Activated CD4-positive, alpha-beta T cell treated with anti-CD3 and anti-CD28 coated beads for 24 hours (primary cell): ENCODE results near the gene TGFBR2.

Experiments
- DNase-seq, 2 donors: peaks; one replicate each; pipeline ENCODE4 v3.0.0-alpha.2; 2020; ENCODE audit warnings: low read depth in 2 of 2

Gene TGFBR2

DNA sequence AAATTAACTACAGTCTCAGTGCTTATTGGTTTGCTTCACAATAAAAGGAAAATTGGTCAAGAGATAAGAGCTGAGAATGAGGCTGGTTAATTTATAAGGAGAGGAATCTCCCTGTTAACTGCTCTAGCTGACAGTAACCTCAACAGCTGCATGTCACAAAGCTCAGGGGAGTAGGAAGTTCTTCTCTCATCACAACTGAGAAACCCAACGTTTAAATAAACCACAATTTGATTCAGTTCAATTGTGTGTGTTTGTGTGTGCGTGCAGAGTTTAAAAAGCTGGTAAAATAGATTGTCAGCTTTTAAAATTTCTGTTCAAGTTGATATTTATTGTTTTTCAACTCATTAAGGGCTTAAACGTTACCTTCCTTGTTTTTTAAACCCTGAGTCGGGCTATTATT lies 3.5 kb upstream of the TGFBR2 start:
- DNase-seq, result no peak

DNA sequence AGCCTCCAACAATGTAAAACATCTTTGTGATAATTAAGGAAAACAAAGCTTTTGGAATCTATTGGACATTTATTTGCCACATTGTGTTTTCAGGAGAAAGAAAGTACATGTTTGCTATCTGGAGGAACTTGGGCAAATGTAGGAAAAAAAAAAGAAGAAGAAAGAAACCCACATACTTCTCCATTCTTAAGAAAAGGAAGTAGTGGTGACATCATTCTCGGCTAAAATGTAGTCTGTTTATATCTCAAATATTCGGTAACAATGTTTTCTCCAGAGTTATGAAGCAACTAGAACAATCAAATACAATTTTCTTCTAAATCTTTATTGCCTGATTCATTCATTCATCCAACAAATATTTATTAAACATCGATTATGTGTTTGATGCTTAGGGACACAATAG lies 2.3 kb upstream of the TGFBR2 start:
- DNase-seq, result no peak

DNA sequence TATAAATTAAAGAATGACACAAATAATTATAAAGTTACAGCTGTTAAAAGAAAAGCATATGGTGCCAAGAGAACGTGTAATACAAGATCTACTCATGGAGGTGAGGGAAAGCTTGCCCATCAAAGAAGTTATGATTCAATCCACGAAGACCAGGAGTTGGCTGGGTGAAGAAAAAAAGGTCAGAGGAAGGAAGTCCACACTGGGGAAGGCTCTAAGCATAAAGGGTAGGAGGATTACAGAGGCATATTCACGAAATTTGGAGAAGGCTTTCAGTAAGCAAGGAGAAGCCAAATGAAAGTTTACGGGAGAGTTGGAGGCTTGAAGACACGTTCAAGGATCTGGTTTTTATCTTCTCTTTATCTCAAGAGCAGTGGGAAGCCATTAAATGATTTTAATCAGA lies 1.8 kb upstream of the TGFBR2 start:
- DNase-seq, result no peak

DNA sequence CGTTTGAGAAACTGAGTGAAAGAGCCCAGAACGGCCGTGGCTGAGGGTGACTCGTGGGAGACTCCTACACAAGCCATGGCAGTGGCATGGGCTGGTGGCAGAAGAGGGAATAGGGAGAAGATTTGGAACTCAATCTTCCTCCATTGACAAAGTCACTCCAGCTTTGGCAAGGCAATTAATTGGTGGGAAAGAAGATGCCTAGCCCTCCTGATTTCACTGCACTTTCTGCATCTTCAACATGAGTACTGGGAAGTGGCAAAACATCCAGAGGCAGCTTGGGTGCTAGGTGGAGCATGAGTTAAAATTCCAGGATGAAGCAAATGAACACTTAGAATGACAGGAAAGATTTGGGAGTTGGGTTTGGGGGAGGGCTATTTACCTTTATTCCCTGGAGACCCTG lies 1.4 kb upstream of the TGFBR2 start:
- DNase-seq, result no peak

DNA sequence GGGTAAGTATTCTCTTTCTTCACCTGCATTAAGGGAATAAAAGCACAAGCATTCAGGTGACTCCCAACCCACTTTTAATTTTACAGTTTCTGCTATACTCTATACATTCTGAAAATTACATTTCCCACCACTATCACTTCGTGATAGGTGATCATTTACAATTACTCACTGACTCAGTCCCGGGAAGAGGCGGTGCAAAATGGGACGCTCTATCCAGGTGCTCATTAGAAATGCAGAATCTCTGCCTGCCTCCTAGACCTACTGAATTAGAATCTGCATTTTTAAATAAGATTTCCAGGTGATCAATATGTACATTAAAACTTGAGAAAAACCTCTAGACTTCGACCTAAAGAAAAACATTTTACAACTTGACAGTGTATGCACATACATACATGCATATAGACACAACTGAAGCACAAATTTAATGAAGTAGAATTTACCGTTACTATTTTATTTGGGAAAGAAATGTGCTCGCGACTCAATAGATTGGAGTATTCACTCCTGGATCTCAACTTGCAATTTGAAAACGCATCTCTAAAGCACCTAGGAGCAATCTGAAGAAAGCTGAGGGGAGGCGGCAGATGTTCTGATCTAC lies 598 bp upstream of the TGFBR2 start:
- no peak for DNase-seq

DNA sequence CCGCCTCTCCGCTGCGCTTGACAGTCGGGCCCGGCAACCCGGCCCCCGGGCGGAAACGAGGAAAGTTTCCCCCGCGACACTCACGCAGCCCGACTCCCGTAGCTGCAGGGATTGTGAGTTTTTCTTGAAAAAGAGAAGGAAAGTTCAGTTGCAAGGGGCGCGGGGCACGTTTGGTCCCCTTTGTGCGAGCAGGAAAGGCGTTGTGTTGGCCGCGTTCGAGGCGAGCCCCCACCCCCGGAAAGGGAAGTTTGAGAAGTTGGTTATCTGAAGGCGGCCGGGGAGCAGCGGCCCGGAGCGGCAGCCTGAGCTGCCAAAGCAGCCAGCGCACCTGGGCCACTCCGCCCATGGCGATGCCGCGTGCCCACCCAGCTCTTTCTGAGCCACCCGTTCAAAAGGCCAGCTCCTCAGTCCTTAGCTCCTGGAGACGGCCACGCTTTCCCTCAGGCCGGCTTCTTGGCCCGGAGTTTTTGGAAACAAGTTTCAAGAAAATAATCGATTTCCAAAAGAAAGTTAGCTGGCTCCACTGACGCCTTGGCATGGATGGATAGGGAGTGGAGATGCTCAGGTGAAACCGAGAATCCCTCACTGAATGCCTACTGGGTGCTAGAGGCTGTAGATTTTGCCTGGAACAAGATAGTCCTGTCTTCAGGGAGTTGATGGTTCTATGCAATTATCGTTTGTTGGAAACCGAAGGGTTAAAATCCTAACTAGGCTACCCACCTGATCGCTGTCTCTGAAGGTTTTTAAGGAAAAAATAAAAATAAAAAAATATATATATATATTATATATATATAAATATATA lies 832 bp downstream of the TGFBR2 start:
- DNase-seq, result peak; percentile 40 to 53

DNA sequence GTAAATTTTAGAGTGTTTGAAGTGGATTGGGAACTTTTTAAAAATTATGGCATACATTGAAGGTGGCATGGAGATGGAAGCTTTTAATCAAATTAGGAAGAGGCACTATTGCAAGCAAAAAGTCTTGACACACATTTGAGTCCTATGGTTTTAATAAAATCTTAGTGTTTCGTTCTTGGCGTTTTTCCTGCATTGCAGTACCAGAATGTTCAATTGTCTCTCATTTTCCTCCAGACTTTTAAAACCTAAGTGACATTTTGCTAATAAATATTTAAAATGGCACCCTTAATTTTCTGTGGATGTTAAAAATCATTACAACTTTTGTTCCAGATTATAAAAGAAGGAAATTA lies 2.2 kb downstream of the TGFBR2 start:
- no peak for DNase-seq

DNA sequence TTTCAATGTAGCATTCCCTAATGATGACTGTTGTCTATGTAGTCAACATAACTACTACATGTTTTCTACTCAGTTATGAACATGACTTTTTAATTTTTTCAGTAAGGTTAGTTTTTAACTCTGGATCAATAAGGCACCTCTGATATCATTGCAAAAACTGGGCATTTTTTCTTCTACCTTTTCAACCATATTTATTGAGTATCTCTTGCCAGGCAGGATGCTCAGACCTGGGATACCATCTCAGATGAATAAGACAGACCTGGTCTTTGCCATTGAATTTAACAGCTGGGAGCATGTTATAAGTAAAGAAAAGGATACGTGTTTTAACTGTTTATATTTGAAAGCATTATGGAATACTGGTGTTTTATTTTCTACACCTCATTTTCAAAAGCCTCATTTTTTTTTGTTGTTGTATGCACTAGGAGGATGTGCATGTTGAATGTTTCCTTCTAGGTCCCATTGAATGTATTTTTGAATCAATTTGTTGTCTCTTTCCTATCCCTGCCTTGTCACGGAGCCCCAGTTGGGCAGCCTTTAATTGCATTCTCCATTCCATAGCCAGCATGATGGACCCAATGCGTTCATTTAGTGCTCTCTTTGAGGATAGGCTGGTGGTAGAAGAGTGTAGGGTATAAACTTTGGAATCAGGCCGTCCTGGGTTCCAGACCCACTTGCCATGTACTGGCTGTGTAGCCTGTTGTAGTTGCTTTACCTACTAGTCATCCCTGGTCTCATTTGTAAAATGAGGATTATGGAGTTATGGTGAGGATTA lies 3.7 kb downstream of the TGFBR2 start:
- no peak for DNase-seq

DNA sequence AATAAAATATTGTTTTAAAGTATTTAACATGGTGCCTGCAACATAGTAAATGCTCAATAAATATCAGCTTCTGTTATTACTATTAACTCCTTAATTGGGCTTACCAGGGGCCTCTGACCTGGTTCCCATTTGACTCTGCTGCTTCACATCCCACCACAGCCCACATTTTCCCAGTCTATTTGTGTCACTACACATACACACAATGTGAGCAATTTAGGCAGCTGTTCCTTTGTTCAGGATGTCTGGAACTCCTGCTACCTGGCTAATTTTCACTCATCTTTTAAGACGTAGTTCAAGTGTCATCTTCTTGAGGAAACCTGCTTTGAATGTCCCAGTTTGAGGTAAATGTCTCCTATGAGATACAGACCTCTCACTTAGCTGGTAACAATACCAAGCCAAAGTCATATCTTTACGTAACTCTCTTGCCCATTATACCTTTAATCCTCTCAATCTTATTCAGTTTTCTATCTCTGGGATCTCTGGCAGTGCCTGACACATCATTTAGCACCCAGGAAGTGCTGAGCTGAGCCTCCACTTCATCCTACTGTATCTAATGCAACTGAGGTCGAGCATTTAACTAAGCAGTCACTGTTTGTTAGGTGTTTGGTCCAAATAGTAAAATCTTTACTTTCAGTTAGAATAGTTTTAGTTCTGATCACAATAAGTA lies 4.4 kb downstream of the TGFBR2 start:
- DNase-seq, result no peak

DNA sequence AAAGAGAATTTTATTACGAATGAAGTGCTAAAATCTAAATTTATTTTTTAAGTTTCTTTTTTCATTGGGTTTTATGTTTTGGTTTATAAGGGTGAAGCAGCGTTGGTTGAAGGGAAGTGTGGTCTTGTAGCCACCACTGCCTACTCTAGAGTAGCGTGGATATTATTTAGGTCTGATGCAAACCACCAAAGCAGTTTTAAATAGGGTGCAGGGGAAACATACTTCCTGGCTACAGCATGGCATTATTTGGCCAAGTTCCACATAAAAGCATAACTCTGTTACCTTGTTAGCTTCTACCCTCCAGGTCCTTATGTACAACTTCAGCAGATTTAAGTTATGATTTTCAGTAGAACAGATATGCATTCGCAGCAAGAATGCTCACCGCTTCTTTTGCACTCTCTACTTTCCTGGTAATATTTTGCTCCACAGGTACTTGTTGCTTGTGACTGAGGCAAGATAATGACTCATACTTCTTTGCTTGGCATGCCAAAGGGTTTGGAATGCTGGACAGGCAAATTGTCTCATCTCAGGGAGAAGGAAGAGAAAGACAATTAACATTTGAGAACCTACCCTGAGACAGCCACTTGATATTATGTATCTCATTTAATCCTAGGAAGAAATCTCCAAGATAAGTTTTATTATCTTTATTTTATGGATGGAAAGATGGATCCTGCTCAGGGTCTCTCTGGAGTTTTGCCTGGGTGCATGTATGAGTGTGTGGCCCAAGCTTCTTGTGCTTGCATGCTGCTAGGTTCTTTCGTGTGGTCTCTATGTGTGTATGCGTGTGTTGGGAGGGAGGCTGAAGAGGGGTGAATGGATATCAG lies 5.4 kb downstream of the TGFBR2 start:
- DNase-seq, result no peak

DNA sequence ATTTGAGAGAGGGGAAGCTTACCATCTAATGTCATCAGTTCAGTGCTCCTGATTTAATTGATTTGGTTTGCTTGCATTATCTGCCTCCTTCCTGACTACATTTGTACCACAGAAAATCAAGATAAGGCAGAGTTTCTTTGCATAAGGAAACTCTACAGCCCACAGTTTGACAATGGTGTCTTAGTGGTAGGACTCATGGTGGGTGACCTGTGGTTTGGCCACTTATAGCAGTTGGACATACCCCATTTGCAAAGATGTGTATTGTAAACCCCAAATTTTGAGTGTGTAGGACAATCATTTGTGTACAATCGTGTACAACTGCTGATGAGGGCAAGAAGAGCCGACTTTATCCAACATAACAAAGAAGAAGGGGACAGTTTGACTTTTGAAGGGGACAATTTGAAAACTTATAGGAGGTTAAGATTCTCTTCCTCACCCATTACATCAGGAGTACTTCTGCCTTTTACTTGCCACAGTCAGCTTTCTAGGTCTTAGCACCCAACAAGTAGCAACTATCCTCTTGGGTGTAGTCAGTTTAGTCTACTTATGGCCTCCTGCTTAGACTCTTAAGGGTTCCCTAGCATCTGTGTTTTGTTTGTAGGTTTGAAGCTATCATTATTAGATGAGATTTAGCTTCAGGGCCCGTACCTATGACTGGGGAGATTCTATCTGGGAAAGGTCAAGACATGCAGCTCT lies 6.2 kb downstream of the TGFBR2 start:
- no peak for DNase-seq

DNA sequence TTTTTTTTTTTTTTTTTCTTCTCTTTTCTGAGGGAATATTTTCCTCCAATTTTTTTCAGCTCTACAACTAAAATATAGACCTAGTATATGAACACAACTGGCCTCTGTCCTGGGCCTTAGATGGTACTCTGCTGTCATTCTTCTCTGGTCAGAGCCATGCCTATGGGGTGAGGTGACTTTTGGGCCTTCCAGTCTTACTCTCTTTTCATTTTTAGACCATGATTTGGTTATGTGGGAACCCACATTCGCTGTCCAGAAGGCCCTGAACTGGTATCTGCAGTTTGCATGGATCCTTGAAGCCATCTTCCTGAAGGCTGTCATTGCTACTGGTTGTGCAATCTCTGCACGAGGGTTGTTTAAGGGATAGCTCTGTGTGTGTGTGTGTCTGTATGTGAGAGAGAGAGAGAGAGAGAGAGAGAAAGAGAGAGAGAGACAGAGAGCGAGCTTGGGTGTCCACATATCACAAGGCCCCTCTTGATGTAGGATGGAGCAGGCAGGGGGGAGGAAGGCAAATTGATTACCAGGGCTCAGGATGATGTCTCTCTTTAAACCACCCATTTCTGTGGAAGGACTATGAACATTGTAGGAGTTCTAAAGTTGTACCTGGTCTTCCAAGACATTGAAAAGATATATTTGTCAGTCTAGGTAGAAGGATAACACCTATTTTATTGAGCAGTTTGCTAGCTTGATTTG lies 6.9 kb downstream of the TGFBR2 start:
- no peak for DNase-seq

DNA sequence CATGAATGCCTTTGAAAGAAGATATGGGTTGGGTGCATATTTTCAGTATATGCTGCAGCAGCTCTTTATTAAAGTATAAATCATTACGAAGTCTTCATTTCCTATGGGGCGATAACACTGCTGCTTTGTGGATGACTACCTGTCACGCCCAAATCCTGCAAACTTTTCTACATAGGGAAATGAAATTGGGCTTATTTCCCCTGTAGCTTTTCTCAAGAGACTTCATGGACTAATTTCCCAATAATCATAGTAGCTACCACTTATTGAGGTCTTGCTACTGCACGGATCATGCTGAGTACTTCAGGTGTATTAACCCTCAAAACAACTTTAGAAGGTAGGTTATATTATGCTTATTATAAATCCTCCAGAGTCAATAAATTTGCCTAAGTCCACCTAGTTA lies 8.0 kb downstream of the TGFBR2 start:
- no peak for DNase-seq

DNA sequence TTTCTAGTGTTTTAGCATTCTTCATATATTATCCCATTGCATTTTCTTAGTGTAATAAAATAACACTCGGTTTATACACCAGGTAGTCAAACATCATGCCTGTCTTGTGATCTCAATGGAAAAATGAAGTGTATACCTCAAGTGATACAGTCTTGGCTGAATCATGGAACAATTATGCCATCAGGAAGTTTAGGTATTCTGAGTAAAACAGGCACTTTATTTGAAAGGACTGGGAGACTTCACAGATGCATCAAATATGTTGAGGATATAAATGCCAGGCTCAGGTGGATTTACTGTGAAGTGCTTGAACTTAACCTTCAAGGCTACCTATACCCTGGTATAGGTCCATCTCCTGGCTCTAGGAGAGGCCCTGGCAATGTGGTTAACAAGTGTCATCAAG lies 8.5 kb downstream of the TGFBR2 start:
- no peak for DNase-seq

DNA sequence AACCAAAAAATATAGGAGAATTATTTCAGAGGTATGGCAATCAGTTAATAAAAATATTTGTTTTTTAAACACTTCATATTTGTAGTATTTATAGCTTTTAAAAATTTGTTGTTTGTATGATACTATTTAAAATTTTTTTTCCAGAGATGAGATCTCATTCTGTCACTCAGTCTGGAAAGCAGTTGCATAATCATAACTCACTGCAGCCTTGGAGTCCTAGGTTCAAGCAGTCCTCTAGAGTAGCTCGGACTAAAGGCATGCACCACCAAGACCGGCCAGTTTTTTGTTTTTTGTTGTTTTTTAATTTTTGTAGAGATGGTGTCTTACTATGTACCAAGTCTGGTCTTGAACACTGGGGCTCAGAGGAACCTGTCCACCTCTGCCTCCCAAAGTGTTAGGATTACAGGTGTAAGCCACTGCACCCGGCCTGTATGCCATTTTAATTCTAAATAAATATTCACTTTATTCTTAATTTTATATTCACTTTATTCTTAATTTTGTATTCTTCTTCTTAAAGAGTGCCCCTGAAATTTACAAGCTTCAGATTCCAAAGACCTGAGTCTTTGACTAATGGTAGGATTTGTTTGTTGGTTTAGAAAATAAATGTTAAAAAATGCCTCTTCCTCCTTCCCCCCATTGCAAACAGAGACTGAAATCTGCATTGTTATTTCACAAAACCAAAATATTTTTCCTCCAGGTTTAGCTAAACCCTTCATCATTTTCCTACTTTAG lies 9.4 kb downstream of the TGFBR2 start:
- no peak for DNase-seq

DNA sequence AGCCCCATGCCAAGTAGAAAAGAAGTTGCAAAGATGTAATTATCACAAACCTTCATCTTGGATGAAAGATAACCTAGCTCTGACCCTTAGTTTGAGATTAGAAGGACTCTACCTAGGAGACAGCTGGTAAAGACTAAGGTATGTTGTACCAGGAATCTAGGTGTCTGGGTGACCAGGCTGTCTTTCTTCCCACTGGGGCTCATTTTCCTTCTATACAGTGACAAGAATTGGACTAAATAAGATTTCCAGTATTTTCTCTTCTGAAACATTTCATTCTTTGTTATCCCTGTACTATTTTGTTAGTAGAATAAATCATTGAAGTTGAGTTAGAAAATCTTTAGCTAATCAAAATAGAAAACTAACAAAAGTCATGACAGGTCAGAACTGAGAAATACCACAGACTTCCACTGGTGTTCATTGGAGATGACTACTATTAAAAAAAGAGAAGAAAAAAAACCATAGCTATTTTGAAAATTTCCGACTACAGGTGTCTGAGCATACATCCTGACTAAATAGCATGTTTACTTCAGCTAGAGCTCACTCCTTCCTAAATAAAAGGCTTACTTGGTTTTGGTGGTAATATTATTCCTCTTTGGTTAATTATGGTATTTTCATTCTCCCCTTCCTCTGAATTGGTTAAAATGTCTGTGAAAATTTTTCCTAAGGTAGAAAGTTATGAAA lies 10.1 kb downstream of the TGFBR2 start:
- no peak for DNase-seq

DNA sequence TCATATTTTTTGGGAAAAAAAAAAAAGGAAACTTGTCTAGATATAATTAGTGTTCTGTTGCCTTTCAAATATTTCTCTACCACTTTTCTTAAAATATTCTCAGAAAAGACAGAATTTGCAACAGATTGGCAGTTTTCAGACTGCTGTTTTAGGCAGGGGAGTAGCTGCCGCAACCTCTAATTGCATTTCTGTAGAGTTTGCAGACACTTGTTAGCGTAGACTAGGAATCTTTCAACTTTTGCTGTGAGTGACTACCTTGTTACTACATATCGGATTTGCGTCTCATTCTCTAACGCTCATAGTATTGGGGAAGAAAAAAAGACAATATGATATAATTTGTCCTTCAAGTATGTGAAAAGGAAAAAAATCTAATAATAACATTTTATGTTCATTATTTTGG lies 10.7 kb downstream of the TGFBR2 start:
- no peak for DNase-seq

DNA sequence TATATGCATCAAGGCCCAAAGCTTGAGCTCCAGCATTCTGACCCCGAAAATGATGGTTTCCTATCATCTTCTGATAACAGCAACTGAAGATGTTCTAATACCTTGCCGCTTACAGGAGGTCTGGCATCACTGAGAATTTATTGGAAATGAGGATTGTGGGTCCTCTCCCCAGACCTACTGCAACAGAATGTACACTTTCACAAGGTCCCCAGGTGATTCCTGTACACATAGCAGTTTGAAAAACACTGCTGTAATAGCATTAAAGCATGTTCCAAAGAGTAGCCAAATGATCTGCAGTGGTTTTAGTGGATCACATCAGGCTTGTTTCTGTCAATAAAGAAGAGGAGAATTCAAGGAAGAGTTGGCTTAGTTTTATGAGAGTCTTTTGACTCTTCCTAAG lies 11.3 kb downstream of the TGFBR2 start:
- DNase-seq, result no peak

DNA sequence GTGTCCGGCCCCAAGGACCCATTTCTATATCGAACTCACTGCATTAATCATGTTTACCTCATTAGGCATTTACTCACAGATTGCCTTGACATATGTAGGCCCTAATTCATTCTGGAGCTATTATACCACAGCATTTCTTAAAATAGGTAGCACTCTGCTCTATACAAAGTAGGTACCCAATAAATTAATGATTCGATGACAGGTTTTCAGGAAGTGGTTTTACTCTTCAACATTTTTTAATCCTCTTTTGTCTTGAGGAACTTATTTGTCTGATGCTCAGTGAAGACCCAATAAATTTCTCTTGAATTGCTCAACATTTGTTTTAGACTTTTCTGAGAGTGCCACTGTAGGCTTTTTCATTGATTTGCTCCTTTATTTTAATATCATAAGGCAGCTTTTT lies 12.1 kb downstream of the TGFBR2 start:
- DNase-seq, result no peak
